Activated T-cell treated with anti-CD3 and anti-CD28 coated beads, Interleukin-2, amount 50 U/mL, for 4 hours (primary cell): ENCODE results near the gene RAB5A. TPM values are rescaled to one million over a fixed set of nuclear protein-coding genes. Genes with fewer than 3 reads are reported as not detected.
"Not testable (repeated sequence)": the region's sequence is repeated elsewhere in the genome, so short reads cannot be mapped to it uniquely, and the experiment has no call there.

Experiments
- ATAC-seq, 2 donors: fragments of 200-7000 bp; cut with Tn5 transposase; one replicate each; pipeline ENCODE4 v1.10.0; 2021
- DNase-seq: peaks from one replicate; pipeline ENCODE4 v3.0.0-alpha.2; 2020
- H3K27me3 Mint-ChIP-seq: one replicate; pipeline ENCODE4 v1.8.0; 2021; ENCODE audit warnings: low read depth, mixed read lengths
- H3K36me3 Mint-ChIP-seq: one replicate; pipeline ENCODE4 v1.8.0; 2022; ENCODE audit warnings: mixed read lengths; ENCODE audit not compliant: insufficient read depth
- H3K4me1 Mint-ChIP-seq: one replicate; pipeline ENCODE4 v1.8.0; 2021; ENCODE audit warnings: low read depth, mixed read lengths
- H3K4me3 Mint-ChIP-seq: one replicate; pipeline ENCODE4 v1.8.0; 2021; ENCODE audit warnings: mild to moderate bottlenecking, moderate library complexity, mixed read lengths
- H3K9me3 Mint-ChIP-seq: one replicate; pipeline ENCODE4 v1.8.0; 2021; ENCODE audit warnings: mixed read lengths
- total RNA-seq, 3 donors: library from RNA; stranded (reverse); gene quantifications; one replicate each; pipeline ENCODE4 v1.2.1, GENCODE V29; 2021

Gene RAB5A, protein sequence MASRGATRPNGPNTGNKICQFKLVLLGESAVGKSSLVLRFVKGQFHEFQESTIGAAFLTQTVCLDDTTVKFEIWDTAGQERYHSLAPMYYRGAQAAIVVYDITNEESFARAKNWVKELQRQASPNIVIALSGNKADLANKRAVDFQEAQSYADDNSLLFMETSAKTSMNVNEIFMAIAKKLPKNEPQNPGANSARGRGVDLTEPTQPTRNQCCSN
- total RNA-seq = 10 to 100 TPM; 51.2 to 58.3 (median 55.3) TPM

DNA sequence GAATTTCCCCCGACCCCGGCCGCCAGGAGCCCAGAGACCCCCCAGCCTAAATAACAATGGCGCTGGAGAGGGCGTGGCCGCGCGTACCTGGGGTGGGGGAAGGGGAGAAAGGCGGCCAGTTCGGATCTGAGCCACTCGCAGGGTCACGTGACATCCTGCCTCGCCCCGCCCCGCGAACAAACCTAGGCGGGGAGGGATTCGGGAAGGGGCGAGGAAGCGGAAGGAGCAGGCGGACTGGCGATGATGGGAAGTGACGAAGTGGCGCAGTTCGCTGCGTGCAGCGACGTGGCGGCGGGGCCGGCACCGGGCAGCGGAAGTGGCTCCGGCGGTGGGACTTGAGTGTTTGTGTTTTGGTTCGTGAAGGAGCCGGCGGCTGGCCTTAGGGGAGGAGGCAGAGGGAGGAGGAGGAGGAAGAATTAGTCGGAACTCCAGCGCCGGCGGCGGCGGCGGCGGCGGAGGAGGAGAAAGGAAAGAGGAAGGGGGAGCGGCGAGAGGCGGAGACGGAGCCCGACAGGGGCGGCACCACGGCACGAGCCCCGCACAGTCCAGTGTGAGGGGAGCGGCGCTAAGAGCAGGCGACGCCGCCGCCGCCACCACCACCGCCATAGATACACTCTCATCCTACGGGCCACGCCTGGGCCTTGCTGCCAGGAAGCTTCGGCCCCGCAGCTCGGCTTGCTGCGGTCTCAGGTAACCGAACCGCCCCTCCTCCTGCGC, at the start of gene RAB5A:
TSS of gene RAB5A (plus strand) at position 266 of the 717 bp plus-strand sequence. CDS start 3,802 bp downstream, outside the sequence.
- H3K4me3 Mint-ChIP-seq = peak within 1 kb of the TSS; percentile 99
- ATAC-seq (peak; percentile 88 to 89), DNase-seq (peak; percentile 95)
- H3K27me3 Mint-ChIP-seq = no peaks in the 10 kb centered on the region
- no peaks in the 10 kb centered on the region for H3K9me3 Mint-ChIP-seq
- H3K36me3 Mint-ChIP-seq = peaks cover 7% of the 10 kb centered on the region
- peaks cover 43% of the 10 kb centered on the region for H3K4me1 Mint-ChIP-seq

DNA sequence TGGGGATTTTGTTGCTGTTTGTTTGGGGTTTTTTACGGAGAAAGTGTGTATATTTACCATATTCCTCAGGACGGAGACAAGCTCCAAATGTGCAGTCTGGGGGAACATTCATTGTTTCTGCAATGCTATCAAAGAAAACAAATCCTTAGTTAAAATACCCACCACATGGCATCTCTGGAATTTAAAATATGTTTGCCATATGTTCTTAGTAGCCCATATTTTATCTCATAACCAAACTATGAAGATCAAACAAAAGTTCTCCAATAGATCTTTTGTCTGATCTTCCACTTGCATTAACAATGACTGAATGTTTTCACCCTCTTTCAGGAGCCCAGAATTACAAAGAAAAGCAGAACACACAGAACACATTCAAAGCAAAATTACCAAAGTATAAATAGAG, 48.2 kb upstream of the RAB5A start:
- DNase-seq (no peak), ATAC-seq (no peak)
- H3K36me3 Mint-ChIP-seq = no peaks in the 10 kb centered on the region
- no peaks in the 10 kb centered on the region for H3K27me3 Mint-ChIP-seq
- no peak overlapping the region for H3K4me3 Mint-ChIP-seq
- no peaks in the 10 kb centered on the region for H3K4me1 Mint-ChIP-seq
- no peaks in the 10 kb centered on the region for H3K9me3 Mint-ChIP-seq

DNA sequence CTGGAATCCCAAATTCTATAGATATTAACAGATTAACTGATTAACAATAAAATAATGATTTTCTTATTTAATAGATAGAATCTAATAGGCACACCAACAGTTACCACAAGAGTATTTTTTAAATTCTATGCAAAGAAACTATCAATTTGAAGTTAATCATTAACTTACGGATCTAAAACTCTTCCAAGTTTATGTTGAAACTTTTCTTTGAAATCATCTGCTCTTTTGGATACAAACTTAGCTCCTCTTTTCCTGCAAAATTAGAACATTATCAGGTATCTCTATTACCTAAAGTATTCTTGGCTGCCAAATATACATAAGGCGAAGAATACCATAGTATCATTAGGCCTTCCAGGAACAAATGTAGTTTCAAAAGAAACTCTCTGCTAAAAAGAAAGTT, 47.6 kb upstream of the RAB5A start:
- ATAC-seq = no peak
- Mint-ChIP-seq H3K4me1 (no peaks in the 10 kb centered on the region), H3K36me3 (no peaks in the 10 kb centered on the region), H3K9me3 (no peaks in the 10 kb centered on the region), H3K4me3 (no peak overlapping the region), H3K27me3 (no peaks in the 10 kb centered on the region)
- no peak for DNase-seq

DNA sequence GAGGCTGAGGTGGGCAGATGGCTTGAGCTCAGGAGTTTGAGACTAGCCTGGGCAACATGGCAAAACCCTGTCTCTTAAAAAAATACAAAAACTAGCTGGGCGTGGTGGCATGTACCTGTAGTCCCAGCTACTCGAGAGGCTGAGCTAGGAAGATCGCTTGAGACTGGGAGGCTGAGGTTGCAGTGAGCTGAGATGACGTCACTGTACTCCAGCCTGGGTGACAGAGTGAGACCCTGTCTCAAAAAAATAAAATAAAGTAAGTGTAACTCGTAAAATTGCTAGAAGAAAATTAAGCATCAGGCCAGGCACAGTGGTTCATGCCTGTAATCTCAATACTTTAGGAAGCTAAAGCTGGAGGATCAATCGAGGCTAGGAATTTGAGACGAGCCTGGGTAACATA, 47.1 kb upstream of the RAB5A start:
- H3K27me3 Mint-ChIP-seq, DNase-seq, ATAC-seq, H3K36me3 Mint-ChIP-seq, H3K4me3 Mint-ChIP-seq, H3K4me1 Mint-ChIP-seq, H3K9me3 Mint-ChIP-seq: not testable (repeated sequence)

DNA sequence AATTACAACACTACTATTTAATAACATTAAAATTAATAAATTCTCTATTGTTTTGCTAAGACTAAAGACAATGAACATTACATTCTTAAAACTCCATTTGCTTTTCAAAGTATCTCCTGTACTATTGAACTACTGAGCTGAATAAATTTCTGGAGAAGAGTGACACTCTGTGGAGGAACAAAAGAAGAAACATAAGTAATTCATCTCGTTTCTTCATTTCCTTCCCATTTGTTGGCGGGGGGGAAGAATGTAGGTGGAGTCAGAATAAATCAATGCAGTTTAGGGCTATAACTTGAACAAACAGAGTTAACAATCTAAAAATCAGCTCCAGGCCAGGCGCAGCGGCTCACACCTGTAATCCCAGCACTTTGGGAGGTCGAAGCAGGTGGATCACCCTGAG, 45.6 kb upstream of the RAB5A start:
- ATAC-seq (no peak), DNase-seq (no peak)
- no peaks in the 10 kb centered on the region for H3K9me3 Mint-ChIP-seq
- no peaks in the 10 kb centered on the region for H3K4me1 Mint-ChIP-seq
- no peak overlapping the region for H3K4me3 Mint-ChIP-seq
- no peaks in the 10 kb centered on the region for H3K36me3 Mint-ChIP-seq
- H3K27me3 Mint-ChIP-seq = no peaks in the 10 kb centered on the region

DNA sequence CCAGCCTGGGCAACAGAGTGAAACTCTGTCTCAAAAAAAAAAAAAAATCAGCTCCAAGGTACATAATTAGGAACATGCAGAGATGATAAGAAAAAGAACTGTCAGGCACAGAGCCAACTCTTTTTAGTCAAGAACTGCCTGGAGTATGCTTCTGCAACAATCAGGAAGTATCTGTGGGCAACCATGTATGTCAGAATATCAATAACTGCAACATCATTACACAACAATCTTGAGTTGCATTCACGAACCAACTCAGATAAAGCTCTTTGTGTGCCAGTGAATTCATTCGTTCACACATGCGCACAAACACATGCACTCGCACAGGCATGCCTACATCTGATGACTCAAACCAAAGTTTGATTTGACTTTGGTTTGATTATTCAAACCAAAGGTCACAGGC, 45.0 kb upstream of the RAB5A start:
- Mint-ChIP-seq H3K36me3 (no peaks in the 10 kb centered on the region), H3K27me3 (no peaks in the 10 kb centered on the region), H3K4me1 (no peaks in the 10 kb centered on the region), H3K4me3 (no peak overlapping the region), H3K9me3 (no peaks in the 10 kb centered on the region)
- DNase-seq (no peak), ATAC-seq (no peak)

DNA sequence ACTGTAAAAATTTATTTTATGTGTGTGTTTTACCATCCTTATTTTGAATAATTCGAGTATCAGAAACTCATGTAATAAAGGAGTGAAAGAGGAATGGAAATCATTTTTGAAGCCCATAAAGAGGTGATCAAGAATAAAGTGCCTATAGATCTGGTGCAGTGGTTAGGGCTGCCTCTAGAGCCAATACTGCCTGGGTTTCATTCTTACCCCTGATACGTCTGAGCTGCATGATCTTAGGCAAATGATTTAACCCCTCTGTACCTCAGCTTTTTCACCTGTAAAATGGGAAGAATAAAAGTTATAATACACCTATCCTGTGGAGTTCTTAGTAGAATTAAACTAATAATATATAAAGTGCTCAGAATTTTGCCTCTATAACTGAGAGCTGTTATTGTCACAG, 43.2 kb upstream of the RAB5A start:
- Mint-ChIP-seq H3K27me3 (no peaks in the 10 kb centered on the region), H3K4me1 (no peaks in the 10 kb centered on the region), H3K36me3 (no peaks in the 10 kb centered on the region), H3K4me3 (no peak overlapping the region), H3K9me3 (no peaks in the 10 kb centered on the region)
- ATAC-seq = no peak
- DNase-seq = no peak

DNA sequence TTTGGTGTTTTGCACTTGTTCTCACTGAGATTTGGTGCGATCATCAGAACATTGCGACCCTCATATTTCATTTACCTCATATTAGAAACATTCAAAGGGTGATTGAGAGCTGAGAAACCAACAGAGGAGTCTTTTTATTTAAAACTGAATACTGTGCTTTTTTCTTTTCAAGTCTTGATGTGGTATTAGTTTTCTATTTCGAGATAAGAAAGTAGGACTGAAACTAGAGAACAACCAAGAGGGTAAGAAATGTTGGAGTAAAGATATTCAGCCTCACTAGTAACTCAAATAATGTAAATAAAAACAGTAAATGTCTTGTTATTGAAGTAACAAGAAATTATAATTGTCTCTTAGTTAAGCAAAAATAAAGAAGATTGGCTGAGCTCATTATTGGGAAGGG, 39.4 kb upstream of the RAB5A start:
- ATAC-seq = no peak
- no peak for DNase-seq
- no peaks in the 10 kb centered on the region for H3K4me1 Mint-ChIP-seq
- H3K36me3 Mint-ChIP-seq = peaks cover 5% of the 10 kb centered on the region
- H3K9me3 Mint-ChIP-seq = peaks cover 12% of the 10 kb centered on the region
- H3K27me3 Mint-ChIP-seq = no peaks in the 10 kb centered on the region
- H3K4me3 Mint-ChIP-seq = no peak overlapping the region

DNA sequence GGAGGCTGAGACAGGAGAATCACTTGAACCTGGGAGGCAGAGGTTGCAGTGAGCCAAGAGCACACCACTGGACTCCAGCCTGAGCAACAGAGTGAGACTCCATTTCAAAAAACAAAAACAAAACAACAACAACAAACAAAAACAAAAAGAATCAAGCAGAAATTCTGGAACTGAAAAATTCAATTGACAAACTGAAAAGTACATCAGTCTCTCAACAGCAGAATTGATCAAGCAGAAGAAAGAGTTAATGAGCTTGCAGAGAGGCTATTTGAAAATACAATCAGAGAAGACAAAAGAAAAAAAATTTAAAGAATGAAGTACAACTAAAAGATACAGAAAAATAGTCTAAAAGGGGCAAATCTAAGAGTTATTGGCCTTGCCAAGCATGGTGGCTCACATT, 35.4 kb upstream of the RAB5A start:
- no peak for ATAC-seq
- Mint-ChIP-seq H3K9me3 (peaks cover 17% of the 10 kb centered on the region), H3K4me1 (no peaks in the 10 kb centered on the region), H3K36me3 (peaks cover 8% of the 10 kb centered on the region), H3K27me3 (no peaks in the 10 kb centered on the region), H3K4me3 (no peak overlapping the region)
- no peak for DNase-seq

DNA sequence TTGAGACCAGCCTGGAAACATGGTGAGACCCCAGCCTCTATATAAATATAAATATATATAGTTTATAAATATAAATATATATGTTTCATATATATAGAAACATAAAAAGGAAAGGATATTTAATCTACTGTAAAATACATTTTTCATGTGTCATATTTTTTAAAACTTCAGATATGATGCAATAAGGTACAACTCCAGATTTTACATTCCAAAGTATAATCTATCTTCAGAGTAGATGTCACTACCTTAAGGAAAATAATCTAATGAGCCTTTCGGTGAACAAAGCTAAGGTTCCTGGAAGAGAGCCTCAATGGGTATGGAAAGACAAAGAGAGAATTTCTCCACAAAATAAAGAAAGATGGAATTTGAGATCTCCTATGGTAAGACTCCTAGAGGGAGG, 29.7 kb upstream of the RAB5A start:
- no peak for DNase-seq
- no peak for ATAC-seq
- Mint-ChIP-seq H3K4me3 (no peak overlapping the region), H3K36me3 (peaks cover 3% of the 10 kb centered on the region), H3K9me3 (peaks cover 5% of the 10 kb centered on the region), H3K4me1 (no peaks in the 10 kb centered on the region), H3K27me3 (no peaks in the 10 kb centered on the region)

DNA sequence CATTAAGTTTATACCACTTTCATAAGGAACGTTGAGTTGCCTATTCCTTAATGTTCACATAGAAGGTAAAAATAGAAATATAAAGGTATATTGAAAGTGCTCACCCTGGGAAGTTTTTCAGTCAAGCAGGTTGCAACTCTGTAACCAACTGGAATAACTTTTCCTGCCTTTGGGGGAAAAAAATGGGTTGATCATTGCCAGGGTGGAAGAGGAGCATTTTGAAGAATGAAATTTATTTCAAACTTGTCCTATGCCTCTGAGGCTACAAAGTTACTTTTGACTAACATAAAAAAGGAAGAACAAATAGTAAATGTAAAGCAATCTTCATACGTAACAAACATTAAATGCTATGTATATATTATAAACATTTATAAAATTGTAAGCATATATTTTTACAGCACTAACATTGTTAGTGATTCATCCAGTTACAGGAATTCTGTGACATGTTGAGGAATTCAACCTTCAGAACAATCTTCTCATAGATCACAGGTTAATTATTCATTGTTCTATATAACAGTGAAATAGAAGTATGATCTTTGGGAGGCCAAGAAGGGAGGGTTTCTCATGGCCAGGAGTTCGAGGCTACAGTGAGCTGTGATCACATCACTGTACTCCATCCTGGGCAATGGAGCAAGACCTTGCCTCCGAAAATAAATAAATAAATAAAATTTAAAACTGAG, 26.4 kb upstream of the RAB5A start:
- no peaks in the 10 kb centered on the region for H3K9me3 Mint-ChIP-seq
- H3K4me1 Mint-ChIP-seq = no peaks in the 10 kb centered on the region
- ATAC-seq (no peak), DNase-seq (no peak)
- H3K4me3 Mint-ChIP-seq = no peak overlapping the region
- no peaks in the 10 kb centered on the region for H3K27me3 Mint-ChIP-seq
- H3K36me3 Mint-ChIP-seq = no peaks in the 10 kb centered on the region

DNA sequence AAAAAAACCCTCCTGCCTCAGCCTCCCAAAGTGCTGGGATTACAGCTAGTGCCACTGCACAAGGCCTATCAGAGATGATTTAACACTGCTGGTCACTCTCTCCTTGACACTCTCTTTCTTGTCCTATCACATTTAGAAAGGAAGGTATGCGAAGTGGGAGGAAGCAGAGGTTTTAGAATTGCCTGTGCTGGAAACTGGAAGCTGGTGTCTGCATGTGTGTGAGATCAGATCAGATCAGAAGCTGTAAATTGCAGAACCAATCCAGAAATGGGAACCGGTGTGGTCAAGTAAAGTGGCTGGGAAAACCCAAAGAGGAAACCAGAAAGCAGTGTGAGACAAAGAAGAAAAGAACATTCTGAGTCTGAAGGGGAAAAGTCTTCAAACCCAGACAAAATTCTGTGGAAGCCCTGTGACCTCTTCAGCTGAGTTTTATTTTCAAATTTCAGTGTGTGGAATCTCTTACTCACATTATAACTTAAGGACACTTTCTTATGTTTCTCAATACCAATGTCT, 15.7 kb upstream of the RAB5A start:
- Mint-ChIP-seq H3K36me3 (no peaks in the 10 kb centered on the region), H3K9me3 (no peaks in the 10 kb centered on the region), H3K4me1 (peaks cover 17% of the 10 kb centered on the region), H3K27me3 (peaks cover 11% of the 10 kb centered on the region), H3K4me3 (no peak overlapping the region)
- ATAC-seq (peak; percentile 86 to 89), DNase-seq (no peak)

DNA sequence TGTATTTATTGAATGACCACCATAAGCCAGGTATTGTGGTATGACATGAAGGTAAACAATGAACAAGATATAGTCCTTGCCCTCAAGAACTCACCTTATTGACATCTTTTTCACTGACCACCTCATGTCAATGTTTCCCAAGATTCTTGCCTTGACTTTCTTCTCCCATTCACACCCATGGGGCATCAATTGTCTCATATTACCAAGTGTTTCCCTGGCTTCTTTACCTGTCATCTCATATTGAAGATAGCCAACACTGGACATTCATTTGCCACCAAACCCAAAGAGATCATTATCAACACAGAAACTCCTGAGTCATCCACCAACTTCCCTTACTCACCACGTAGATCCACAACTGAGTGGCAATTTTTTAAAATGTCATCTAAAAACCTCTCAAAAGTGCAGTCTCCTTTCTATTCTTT, 15.1 kb upstream of the RAB5A start:
- ATAC-seq (peak; percentile 43 to 66), DNase-seq (no peak)
- Mint-ChIP-seq H3K4me1 (peaks cover 17% of the 10 kb centered on the region), H3K4me3 (no peak overlapping the region), H3K27me3 (peaks cover 11% of the 10 kb centered on the region), H3K36me3 (no peaks in the 10 kb centered on the region), H3K9me3 (no peaks in the 10 kb centered on the region)

DNA sequence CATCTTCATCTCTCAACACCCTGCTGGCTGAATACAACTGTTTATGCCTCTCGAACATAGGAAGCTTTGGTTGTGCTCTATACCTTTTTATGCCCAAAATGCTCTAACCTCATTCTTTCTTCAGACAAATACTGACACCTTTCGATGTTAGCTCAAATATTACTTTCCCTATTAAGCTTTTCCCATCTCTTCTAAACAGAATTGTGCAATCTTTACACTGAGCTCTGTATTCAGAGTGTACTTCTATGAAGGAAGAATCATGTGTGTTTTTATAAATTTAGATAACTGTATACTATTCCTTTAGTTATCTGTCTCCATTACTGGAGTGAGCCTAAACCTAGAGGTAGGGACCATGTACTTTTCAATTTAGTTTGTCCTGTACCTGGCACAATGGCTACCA, 14.5 kb upstream of the RAB5A start:
- Mint-ChIP-seq H3K4me1 (peaks cover 21% of the 10 kb centered on the region), H3K27me3 (peaks cover 11% of the 10 kb centered on the region), H3K36me3 (no peaks in the 10 kb centered on the region), H3K4me3 (no peak overlapping the region), H3K9me3 (no peaks in the 10 kb centered on the region)
- no peak for ATAC-seq
- no peak for DNase-seq
